Neuron (in vitro differentiated cells): ENCODE results near the gene FOXF1.

ENCODE experiments used
- H2AFZ ChIP-seq: one replicate; pipeline ENCODE4 v1.6.1; 2013; ENCODE audit warnings: low read depth, mild to moderate bottlenecking, inconsistent platforms, low read length, moderate library complexity
- H3K27me3 ChIP-seq: one replicate; pipeline ENCODE4 v1.6.1; 2013; ENCODE audit warnings: low read length; ENCODE audit not compliant: insufficient read depth
- H3K36me3 ChIP-seq: one replicate; pipeline ENCODE4 v1.6.1; 2013; ENCODE audit warnings: low read length; ENCODE audit not compliant: insufficient read depth
- H3K4me1 ChIP-seq: one replicate; pipeline ENCODE4 v1.6.1; 2013; ENCODE audit warnings: low read length; ENCODE audit not compliant: insufficient read depth
- H3K4me3 ChIP-seq: 2 replicates; pipeline ENCODE4 v1.5.1; 2013; ENCODE audit warnings: mild to moderate bottlenecking, low read length, moderate library complexity
- H3K9me3 ChIP-seq: one replicate; pipeline ENCODE4 v1.6.1; 2013; ENCODE audit warnings: low read length

Gene FOXF1

GRCh38 chr16:86547286-86547685 is 37.0 kb downstream of the FOXF1 start:
- Histone ChIP-seq H3K4me3 (no peak overlapping the region), H2AFZ (no peak overlapping the region), H3K36me3 (peaks cover 45% of the 10 kb centered on the region), H3K9me3 (no peaks in the 10 kb centered on the region), H3K27me3 (no peaks in the 10 kb centered on the region), H3K4me1 (no peaks in the 10 kb centered on the region)

GRCh38 chr16:86549076-86549892 is 39.0 kb downstream of the FOXF1 start:
- H3K27me3 ChIP-seq: no peaks in the 10 kb centered on the region
- no peak overlapping the region for H3K4me3 ChIP-seq
- peaks cover 3% of the 10 kb centered on the region for H3K4me1 ChIP-seq
- H2AFZ ChIP-seq: no peak overlapping the region
- H3K9me3 ChIP-seq: no peaks in the 10 kb centered on the region
- peaks cover 47% of the 10 kb centered on the region for H3K36me3 ChIP-seq

GRCh38 chr16:86549893-86550190 is 39.5 kb downstream of the FOXF1 start:
- H2AFZ ChIP-seq: no peak overlapping the region
- no peaks in the 10 kb centered on the region for H3K9me3 ChIP-seq
- H3K36me3 ChIP-seq: peaks cover 43% of the 10 kb centered on the region
- no peaks in the 10 kb centered on the region for H3K27me3 ChIP-seq
- peaks cover 8% of the 10 kb centered on the region for H3K4me1 ChIP-seq
- no peak overlapping the region for H3K4me3 ChIP-seq

- H3K27me3 ChIP-seq: no peaks in the 10 kb centered on the region
- H3K36me3 ChIP-seq: peaks cover 40% of the 10 kb centered on the region
- no peaks in the 10 kb centered on the region for H3K9me3 ChIP-seq
- no peak overlapping the region for H2AFZ ChIP-seq
- H3K4me1 ChIP-seq: peaks cover 8% of the 10 kb centered on the region
- H3K4me3 ChIP-seq: no peak overlapping the region
Measured at GRCh38 chr16:86550281-86550680, 40.0 kb downstream of the FOXF1 start.

- peaks cover 14% of the 10 kb centered on the region for H3K4me1 ChIP-seq
- peaks cover 2% of the 10 kb centered on the region for H3K27me3 ChIP-seq
- H3K4me3 ChIP-seq: no peak overlapping the region
- no peak overlapping the region for H2AFZ ChIP-seq
- H3K9me3 ChIP-seq: no peaks in the 10 kb centered on the region
- H3K36me3 ChIP-seq: peaks cover 22% of the 10 kb centered on the region
Measured at GRCh38 chr16:86553356-86553755, 43.0 kb downstream of the FOXF1 start.

GRCh38 chr16:86554599-86554916 is 44.2 kb downstream of the FOXF1 start:
- Histone ChIP-seq H3K9me3 (no peaks in the 10 kb centered on the region), H3K4me3 (peak overlapping the region; percentile 97), H3K27me3 (peaks cover 2% of the 10 kb centered on the region), H3K36me3 (peaks cover 19% of the 10 kb centered on the region), H3K4me1 (peaks cover 14% of the 10 kb centered on the region), H2AFZ (peak overlapping the region; percentile 44)

GRCh38 chr16:86554917-86555703 is 44.8 kb downstream of the FOXF1 start, which contains the start of gene MTHFSD:
Gene MTHFSD, minus strand, starts transcription at chr16:86555235. Its CDS starts 51 bp downstream, at chr16:86555184.
- peak within 1 kb of the TSS; percentile 44 for H2AFZ ChIP-seq
- H3K36me3 ChIP-seq: peaks cover 13% of the 10 kb centered on the region
- H3K4me1 ChIP-seq: peaks cover 14% of the 10 kb centered on the region
- no peaks in the 10 kb centered on the region for H3K9me3 ChIP-seq
- H3K4me3 ChIP-seq: peak within 1 kb of the TSS; percentile 97
- H3K27me3 ChIP-seq: peaks cover 2% of the 10 kb centered on the region

- Histone ChIP-seq H3K4me3 (peak overlapping the region; percentile 97), H3K36me3 (peaks cover 7% of the 10 kb centered on the region), H3K27me3 (peaks cover 2% of the 10 kb centered on the region), H2AFZ (peak overlapping the region; percentile 44), H3K9me3 (no peaks in the 10 kb centered on the region), H3K4me1 (peaks cover 14% of the 10 kb centered on the region)
Measured at GRCh38 chr16:86555704-86556075, 45.4 kb downstream of the FOXF1 start.

- Histone ChIP-seq H3K9me3 (no peaks in the 10 kb centered on the region), H2AFZ (no peak overlapping the region), H3K36me3 (peaks cover 5% of the 10 kb centered on the region), H3K4me1 (peaks cover 14% of the 10 kb centered on the region), H3K27me3 (peaks cover 2% of the 10 kb centered on the region), H3K4me3 (no peak overlapping the region)
Measured at GRCh38 chr16:86556576-86556975, 46.2 kb downstream of the FOXF1 start.

GRCh38 chr16:86557587-86557986 is 47.3 kb downstream of the FOXF1 start:
- no peak overlapping the region for H2AFZ ChIP-seq
- H3K4me3 ChIP-seq: no peak overlapping the region
- H3K27me3 ChIP-seq: peaks cover 2% of the 10 kb centered on the region
- peaks cover under 1% of the 10 kb centered on the region for H3K36me3 ChIP-seq
- H3K4me1 ChIP-seq: peaks cover 14% of the 10 kb centered on the region
- H3K9me3 ChIP-seq: no peaks in the 10 kb centered on the region

GRCh38 chr16:86558355-86559193 is 48.2 kb downstream of the FOXF1 start:
- H3K4me3 ChIP-seq: no peak overlapping the region
- H2AFZ ChIP-seq: no peak overlapping the region
- H3K27me3 ChIP-seq: peaks cover 2% of the 10 kb centered on the region
- H3K4me1 ChIP-seq: peaks cover 19% of the 10 kb centered on the region
- no peaks in the 10 kb centered on the region for H3K36me3 ChIP-seq
- H3K9me3 ChIP-seq: no peaks in the 10 kb centered on the region

GRCh38 chr16:86559802-86560305 is 49.5 kb downstream of the FOXF1 start:
- peaks cover 12% of the 10 kb centered on the region for H3K27me3 ChIP-seq
- no peak overlapping the region for H3K4me3 ChIP-seq
- H3K36me3 ChIP-seq: no peaks in the 10 kb centered on the region
- no peaks in the 10 kb centered on the region for H3K9me3 ChIP-seq
- H3K4me1 ChIP-seq: peaks cover 11% of the 10 kb centered on the region
- H2AFZ ChIP-seq: no peak overlapping the region

- Histone ChIP-seq H3K4me1 (peaks cover 6% of the 10 kb centered on the region), H3K36me3 (no peaks in the 10 kb centered on the region), H3K27me3 (peaks cover 35% of the 10 kb centered on the region), H3K4me3 (no peak overlapping the region), H3K9me3 (no peaks in the 10 kb centered on the region), H2AFZ (no peak overlapping the region)
Measured at GRCh38 chr16:86562356-86562755, 52.0 kb downstream of the FOXF1 start.
